AML-193 (cell line): Measurements from ENCODE around the gene SCARF1.

Experiments
- DNase-seq, 2 experiments: peaks; one replicate each; lab custom pipeline; 2025; lab: John Stamatoyannopoulos, UW

SCARF1 gene

GRCh38 chr17:1629504-1630310, 15.8 kb downstream of the SCARF1 start:
- peak; percentile 7 to 17 for DNase-seq

GRCh38 chr17:1628856-1629503, 16.6 kb downstream of the SCARF1 start:
- DNase-seq: peak; percentile 46 to 47

GRCh38 chr17:1627982-1628855, 17.3 kb downstream of the SCARF1 start, which contains the start of gene SLC43A2:
TSS of gene SLC43A2 (minus strand) at chr17:1628834. CDS start at chr17:1627874, 960 bp downstream.
- peak; percentile 8 to 32 for DNase-seq

- DNase-seq: peak; percentile 31 to 47
Measured at GRCh38 chr17:1627182-1627981, 18.1 kb downstream of the SCARF1 start.

- no peak for DNase-seq
Measured at GRCh38 chr17:1626333-1626732, 19.2 kb downstream of the SCARF1 start.

- no peak for DNase-seq
Measured at GRCh38 chr17:1625581-1625980, 20.0 kb downstream of the SCARF1 start.

GRCh38 chr17:1625053-1625452, 20.5 kb downstream of the SCARF1 start:
- DNase-seq: no peak

GRCh38 chr17:1624650-1625049, 20.9 kb downstream of the SCARF1 start:
- no peak for DNase-seq

- DNase-seq: no peak
Measured at GRCh38 chr17:1623057-1623630, 22.4 kb downstream of the SCARF1 start.

- no peak for DNase-seq
Measured at GRCh38 chr17:1621273-1621954, 24.1 kb downstream of the SCARF1 start.

- DNase-seq: no peak
Measured at GRCh38 chr17:1620486-1620885, 25.0 kb downstream of the SCARF1 start.

GRCh38 chr17:1617620-1618174, 27.8 kb downstream of the SCARF1 start:
- no peak for DNase-seq

GRCh38 chr17:1616101-1616500, 29.4 kb downstream of the SCARF1 start:
- DNase-seq: no peak

GRCh38 chr17:1612400-1612799, 33.1 kb downstream of the SCARF1 start:
- no peak for DNase-seq

GRCh38 chr17:1611715-1612114, 33.8 kb downstream of the SCARF1 start:
- no peak for DNase-seq

GRCh38 chr17:1608676-1609075, 36.9 kb downstream of the SCARF1 start:
- DNase-seq: no peak

GRCh38 chr17:1607971-1608320, 37.6 kb downstream of the SCARF1 start:
- no peak for DNase-seq

- DNase-seq: no peak
Measured at GRCh38 chr17:1606352-1606985, 39.1 kb downstream of the SCARF1 start.

- DNase-seq: no peak
Measured at GRCh38 chr17:1605681-1606351, 39.7 kb downstream of the SCARF1 start.
